BJ (cell line): Measurements from ENCODE around the gene ZDHHC22. TPM values are rescaled to one million over a fixed set of nuclear protein-coding genes. Genes with fewer than 3 reads are reported as not detected.

Experiments
- CTCF ChIA-PET: fragments of 350-600 bp; formaldehyde crosslinking; extraction: SDS; loops from one replicate; lab custom pipeline; 2021; ENCODE audit warnings: antibody characterized with exemption, inconsistent platforms; lab: Yijun Ruan, JAX
- POLR2A ChIA-PET: fragments of 300-600 bp; sonication (Branson Sonifier 250); formaldehyde crosslinking; extraction: SDS; loops from one replicate; lab custom pipeline; 2021; ENCODE audit warnings: antibody characterized with exemption; lab: Charles Lee
- DNase-seq: peaks from one replicate; pipeline ENCODE4 v3.0.0-alpha.2; 2011; ENCODE audit warnings: low read depth
- H3K27me3 ChIP-seq: 2 replicates; pipeline ENCODE4 v1.6.0; 2011; ENCODE audit warnings: low read length; ENCODE audit not compliant: control insufficient read depth, insufficient read depth
- H3K36me3 ChIP-seq: 2 replicates; pipeline ENCODE4 v1.5.1; 2011; ENCODE audit warnings: low read length; ENCODE audit not compliant: control insufficient read depth, insufficient read depth
- H3K4me3 ChIP-seq: 2 replicates; pipeline ENCODE4 v1.5.1; 2011; ENCODE audit warnings: low read depth, mild to moderate bottlenecking, control low read depth, low read length
- CTCF ChIP-seq: IDR thresholded peaks from 2 replicates; pipeline ENCODE4 v1.5.1; 2011; ENCODE audit warnings: low read depth, mild to moderate bottlenecking, control low read depth, inconsistent platforms, low read length, moderate library complexity; ENCODE audit not compliant: insufficient read depth
- polyA plus RNA-seq: library from polyadenylated mRNA; depleted of rRNA; stranded (reverse); fragments of >200 nt; gene quantifications from 2 replicates; pipeline ENCODE4 v1.2.3, GENCODE V29; 2011

Gene ZDHHC22
- polyA plus RNA-seq, 1 experiment: not detected

DNA sequence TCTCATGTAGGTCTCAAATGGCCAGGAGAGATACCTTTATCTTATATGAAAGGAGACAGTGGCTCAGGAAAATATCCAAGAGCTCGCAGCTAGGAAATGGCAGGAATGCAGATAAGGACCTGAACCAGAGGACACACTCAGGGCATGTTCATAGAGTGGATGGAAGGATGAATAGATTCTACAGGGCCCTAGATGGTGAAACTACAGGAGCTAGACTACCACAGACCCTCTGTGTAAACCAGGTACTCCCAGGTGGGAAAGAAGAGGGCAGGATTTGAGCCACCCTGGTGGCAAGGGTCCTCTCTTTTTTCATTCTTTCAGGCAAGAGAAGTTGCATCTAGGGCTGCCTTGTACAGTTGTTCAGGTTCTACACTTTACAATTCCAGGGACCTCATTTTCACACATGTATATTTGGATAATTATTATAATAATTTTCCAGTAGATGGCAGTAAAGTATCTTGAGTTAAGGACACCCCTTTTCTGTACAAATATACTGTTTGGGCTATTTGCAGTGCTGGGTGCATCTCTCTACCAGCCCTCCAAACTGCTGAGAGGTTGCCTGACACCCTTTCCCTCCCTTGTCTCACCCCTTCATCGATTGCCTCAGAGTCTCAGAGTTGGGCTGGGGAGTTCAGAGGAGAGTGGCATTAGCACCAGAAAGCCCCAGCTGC, 10.5 kb upstream of the ZDHHC22 start:
- H3K27me3 ChIP-seq: peaks cover 15% of the 10 kb centered on the region
- no peak overlapping the region for H3K4me3 ChIP-seq
- ChIA-PET CTCF (interaction anchor here (1.1 to 4.7 kb wide), 12 partner anchors 9 to 279 kb away, joined by 3 to 59 read pairs (median 4); partner anchors contain the start of gene ZDHHC22), POLR2A (no interaction called here)
- no peaks in the 10 kb centered on the region for H3K36me3 ChIP-seq
- TF ChIP-seq CTCF: peak; percentile 11; the same call in 1 of the 2 replicates
- DNase-seq: no peak

- no peaks in the 10 kb centered on the region for H3K36me3 ChIP-seq
- POLR2A ChIA-PET: no interaction called here
- DNase-seq: no peak
- peak; percentile 59 for TF ChIP-seq CTCF
- no peak overlapping the region for H3K4me3 ChIP-seq
- H3K27me3 ChIP-seq: peaks cover 23% of the 10 kb centered on the region
- CTCF ChIA-PET: interaction anchor here (0.7 to 4.7 kb wide), 13 partner anchors 9 to 279 kb away, joined by 3 to 59 read pairs (median 4); partner anchors contain the start of gene ZDHHC22
Measured at GRCh38 chr14:77151245-77151644, 9.7 kb upstream of the ZDHHC22 start.

DNA sequence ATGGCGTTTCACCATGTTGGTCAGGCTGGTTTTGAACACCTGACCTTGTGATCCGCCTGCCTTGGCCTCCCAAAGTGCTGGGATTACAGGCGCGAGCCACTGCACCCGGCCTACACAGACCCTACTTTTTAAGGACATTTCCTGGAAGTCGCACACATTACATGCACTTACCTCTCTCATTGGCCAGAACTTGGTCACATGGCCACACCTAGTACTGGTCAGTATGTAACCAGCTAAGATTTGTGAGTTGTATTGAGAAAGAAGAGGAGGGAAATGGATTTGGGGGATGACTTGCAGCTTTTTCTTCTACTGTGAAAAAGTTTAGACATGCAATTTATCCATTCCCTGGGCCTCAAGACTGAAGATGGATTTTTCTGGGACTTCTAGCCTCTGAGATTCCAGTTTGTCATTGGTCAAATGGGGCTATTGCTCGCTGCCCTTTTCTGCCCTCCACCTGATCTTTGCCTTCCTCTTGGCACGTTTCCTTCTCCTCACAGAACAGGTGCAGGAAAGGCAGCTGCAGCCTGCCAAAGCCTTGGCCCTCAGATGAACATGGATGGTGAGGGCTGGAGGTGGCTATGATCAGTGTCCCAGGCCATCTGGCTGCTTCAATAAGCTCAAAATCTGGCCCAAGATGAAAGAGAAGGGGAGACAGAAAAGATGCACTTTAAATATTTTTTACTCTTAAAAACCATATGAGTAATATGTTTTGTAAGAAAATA, 7.1 kb upstream of the ZDHHC22 start:
- Histone ChIP-seq H3K36me3 (no peaks in the 10 kb centered on the region), H3K27me3 (peaks cover 26% of the 10 kb centered on the region), H3K4me3 (no peak overlapping the region)
- CTCF ChIA-PET: interaction anchor here (0.7 to 2.0 kb wide), 6 partner anchors 7 to 167 kb away, joined by 3 to 5 read pairs (median 4); partner anchors contain the start of gene ZDHHC22
- TF ChIP-seq CTCF: no peak
- POLR2A ChIA-PET: no interaction called here
- DNase-seq: no peak

DNA sequence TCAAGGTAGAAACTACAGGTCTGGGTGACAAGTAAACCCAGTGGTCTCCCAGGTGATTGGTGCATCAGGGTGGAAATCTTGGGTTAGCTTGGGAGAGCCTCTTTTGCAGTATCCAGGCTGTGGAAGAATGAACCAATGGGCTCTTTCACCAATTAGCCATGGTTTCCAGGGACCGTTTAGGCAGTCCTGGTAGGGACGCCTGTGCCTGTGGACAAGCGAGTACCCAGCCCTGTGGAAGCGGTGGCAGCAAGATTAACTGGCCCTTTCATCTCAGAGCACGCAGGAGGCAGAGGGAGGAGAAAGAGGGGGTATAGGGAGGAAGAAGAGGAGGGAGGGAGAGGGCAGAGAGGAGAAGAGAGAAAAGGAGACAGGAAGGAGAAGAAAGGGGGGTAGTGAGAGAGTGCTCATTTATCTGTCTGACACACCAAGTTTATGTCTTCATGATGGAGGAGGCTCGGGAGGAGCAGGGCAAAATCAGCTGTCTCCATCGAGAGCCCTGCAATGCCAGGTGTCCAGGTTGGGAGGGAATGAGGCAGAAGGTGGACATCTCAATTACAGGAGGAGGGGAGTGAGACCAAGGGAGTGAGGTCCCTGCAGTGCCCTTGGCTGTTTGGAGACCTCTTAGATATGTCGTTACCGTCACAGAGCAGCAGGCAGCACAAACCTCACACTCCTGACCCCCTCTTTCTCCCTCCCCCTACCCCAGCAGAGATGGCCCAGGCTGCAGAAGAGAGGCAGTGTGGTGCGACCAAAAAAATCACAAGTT, 4.6 kb upstream of the ZDHHC22 start:
- H3K27me3 ChIP-seq: peaks cover 35% of the 10 kb centered on the region
- ChIA-PET POLR2A (no interaction called here), CTCF (interaction anchor here (0.6 kb wide), 1 partner anchor 43 kb away, joined by 3 read pairs; no protein-coding TSS in a partner anchor)
- H3K36me3 ChIP-seq: no peaks in the 10 kb centered on the region
- no peak for DNase-seq
- no peak overlapping the region for H3K4me3 ChIP-seq
- no peak for TF ChIP-seq CTCF
